Right ventricle myocardium superior (tissue), 1 donor: Measurements from ENCODE around the gene NXN. TPM values are rescaled to one million over a fixed set of nuclear protein-coding genes. Genes with fewer than 3 reads are reported as not detected.
"Not testable (repeated sequence)": the region's sequence is repeated elsewhere in the genome, so short reads cannot be mapped to it uniquely, and the experiment has no call there.

Experiments used
- ATAC-seq: fragments of 200-7000 bp; cut with Tn5 transposase; one replicate; pipeline ENCODE4 v1.9.1; 2020; ENCODE audit warnings: mild to moderate bottlenecking; ENCODE audit not compliant: poor library complexity
- DNase-seq: peaks from one replicate; pipeline ENCODE4 v3.0.0-alpha.2; 2020
- intact Hi-C: fragments of 100-400 bp; cut with DNase I; formaldehyde crosslinking; loops from one replicate; pipeline ENCODE4 v1.11.2; 2022
- total RNA-seq: library from RNA; stranded (reverse); fragmentation: NEBNext Ultra II Directional; extraction: Animal tissue kit (Norgen Biotek cat#: 25700); gene quantifications from one replicate; pipeline ENCODE4 v1.2.1, GENCODE V29; 2021
- donor health status: DM: no; HTN: yes; CAD: no; lungs with severe emphysema.

The NXN gene
- total RNA-seq, 1 donor from 2014 or later: 20.2 TPM

DNA sequence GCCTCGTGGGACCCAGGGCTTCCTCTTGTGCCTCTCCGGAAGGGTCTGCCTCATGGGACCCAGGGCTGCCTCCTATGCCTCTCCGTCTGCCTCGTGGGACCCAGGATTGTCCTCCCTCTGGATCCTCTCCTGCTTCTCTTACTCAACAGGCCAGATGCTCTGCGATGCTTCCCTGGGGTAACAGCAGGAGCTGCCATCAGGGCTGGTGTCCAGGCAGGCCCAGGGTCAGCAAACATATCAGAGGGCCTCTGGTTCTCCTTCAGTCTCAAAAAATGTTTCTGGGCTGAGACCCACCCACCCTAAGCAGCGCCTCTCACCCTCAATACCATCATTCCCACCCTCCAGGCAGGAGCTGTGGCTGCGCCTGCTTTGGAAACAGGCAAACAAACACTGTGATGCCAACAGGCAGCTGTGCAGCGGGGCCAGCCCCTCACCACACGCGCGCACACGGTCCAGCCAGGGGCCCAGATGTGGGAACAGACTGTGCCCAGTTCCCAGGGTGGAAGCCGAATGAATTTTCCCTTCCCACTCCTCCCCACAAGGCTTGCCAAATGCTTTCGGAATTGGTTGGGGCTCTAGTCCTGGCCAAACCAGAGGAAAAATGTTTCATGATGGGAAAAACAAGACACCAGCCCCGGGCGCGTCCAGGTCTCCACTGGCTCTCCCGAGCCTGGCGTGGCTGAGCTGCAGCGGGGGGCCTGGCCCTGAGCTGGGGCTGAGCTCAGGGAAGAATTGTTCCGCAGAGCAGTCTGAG, 28.6 kb upstream of the NXN start:
- intact Hi-C loops: no loop called here
- DNase-seq: peak; percentile 77

GRCh38 chr17:1007310-1008007, 27.9 kb upstream of the NXN start:
- ATAC-seq (peak; percentile 11), DNase-seq (peak; percentile 38)
- intact Hi-C loops: no loop called here

More for the DNA sequence above, 28.6 kb upstream of the NXN start:
- peak; percentile 56 for ATAC-seq

- intact Hi-C loops: no loop called here
- ATAC-seq (no peak), DNase-seq (peak; percentile 45)
Measured at GRCh38 chr17:1006054-1006453, 26.5 kb upstream of the NXN start.

- DNase-seq (peak; percentile 84), ATAC-seq (peak; percentile 40)
- intact Hi-C loops: no loop called here
Measured at GRCh38 chr17:1005361-1005946, 25.9 kb upstream of the NXN start.

GRCh38 chr17:1004769-1005295, 25.3 kb upstream of the NXN start:
- DNase-seq: peak; percentile 29
- no peak for ATAC-seq
- intact Hi-C loops: loop anchor here (5.0 kb wide), 1 partner anchor 42 kb away; no protein-coding TSS in a partner anchor

GRCh38 chr17:1003972-1004768, 24.6 kb upstream of the NXN start:
- intact Hi-C loops: loop anchor here (5.0 kb wide), 1 partner anchor 43 kb away; no protein-coding TSS in a partner anchor
- ATAC-seq: no peak

DNA sequence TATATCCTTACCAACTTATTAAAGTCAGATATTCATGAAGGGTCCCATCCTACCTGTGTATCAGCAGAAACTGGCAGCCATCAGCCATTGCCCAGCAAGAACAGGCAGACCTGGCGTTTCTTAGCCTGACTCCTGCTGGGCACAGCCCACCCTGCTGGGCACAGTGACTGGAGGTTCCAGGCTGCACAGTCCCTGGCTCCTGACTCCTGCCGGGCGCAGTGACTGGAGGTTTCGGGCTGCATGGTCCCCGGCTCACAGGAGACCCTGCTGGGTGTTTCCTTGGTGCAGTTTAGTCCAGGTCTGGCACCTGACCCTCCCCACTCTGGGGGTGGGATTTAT, 24.0 kb upstream of the NXN start:
- intact Hi-C loops: loop anchor here (5.0 kb wide), 1 partner anchor 44 kb away; no protein-coding TSS in a partner anchor
- ATAC-seq (no peak), DNase-seq (peak; percentile 40)

More at GRCh38 chr17:1003972-1004768, 24.6 kb upstream of the NXN start:
- peak; percentile 39 for DNase-seq

DNA sequence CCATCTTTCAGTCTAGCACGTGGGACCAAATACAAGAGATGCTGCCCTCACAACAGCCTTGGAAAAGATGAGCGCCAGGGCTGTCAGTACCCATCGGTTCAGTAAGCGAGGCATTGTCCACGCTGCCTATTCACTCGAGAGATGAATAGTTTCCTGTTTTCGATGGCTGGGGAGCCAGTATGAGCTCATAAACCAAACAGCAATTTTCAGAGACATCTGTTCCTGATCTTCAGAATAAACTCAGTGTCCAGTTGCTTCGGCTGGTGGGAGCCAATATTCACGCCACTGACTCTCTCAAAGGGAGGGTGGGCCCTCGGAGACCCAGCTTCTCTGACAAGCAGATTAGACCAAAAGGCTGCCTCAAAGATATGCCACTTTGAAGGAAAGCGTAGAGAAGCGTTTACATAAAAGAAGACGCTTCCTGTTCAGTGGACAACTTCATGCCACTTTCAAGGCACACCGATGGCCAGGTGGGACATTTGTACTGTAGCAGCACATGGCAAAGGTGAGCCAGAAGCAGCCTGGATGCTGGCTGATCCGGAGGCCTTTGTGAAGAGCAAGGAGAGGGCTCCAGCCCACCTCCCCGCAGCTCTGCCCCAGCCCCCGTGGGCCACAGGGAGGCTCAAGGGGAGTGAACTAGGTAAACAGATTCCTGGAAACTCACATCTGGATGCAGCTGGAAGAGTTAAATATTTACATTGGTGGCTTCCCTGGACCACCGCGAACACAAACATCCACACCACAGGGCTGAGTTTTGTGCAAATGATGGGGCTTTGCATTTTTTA, 23.4 kb upstream of the NXN start:
- intact Hi-C loops: loop anchor here (5.0 kb wide), 1 partner anchor 44 kb away; no protein-coding TSS in a partner anchor
- peak; percentile 10 for ATAC-seq
- DNase-seq: peak; percentile 63

GRCh38 chr17:1002412-1002753, 22.8 kb upstream of the NXN start:
- DNase-seq (peak; percentile 28), ATAC-seq (peak; percentile 19)
- intact Hi-C loops: loop anchor here (5.0 kb wide), 1 partner anchor 45 kb away; no protein-coding TSS in a partner anchor

GRCh38 chr17:1001640-1002411, 22.2 kb upstream of the NXN start:
- no peak for ATAC-seq
- peak; percentile 54 for DNase-seq
- intact Hi-C loops: loop anchor here (5.0 kb wide), 1 partner anchor 45 kb away; no protein-coding TSS in a partner anchor

- ATAC-seq: peak; percentile 23
- intact Hi-C loops: loop anchor here (5.0 kb wide), 1 partner anchor 46 kb away; no protein-coding TSS in a partner anchor
- peak; percentile 57 for DNase-seq
Measured at GRCh38 chr17:1000597-1001461, 21.3 kb upstream of the NXN start.

DNA sequence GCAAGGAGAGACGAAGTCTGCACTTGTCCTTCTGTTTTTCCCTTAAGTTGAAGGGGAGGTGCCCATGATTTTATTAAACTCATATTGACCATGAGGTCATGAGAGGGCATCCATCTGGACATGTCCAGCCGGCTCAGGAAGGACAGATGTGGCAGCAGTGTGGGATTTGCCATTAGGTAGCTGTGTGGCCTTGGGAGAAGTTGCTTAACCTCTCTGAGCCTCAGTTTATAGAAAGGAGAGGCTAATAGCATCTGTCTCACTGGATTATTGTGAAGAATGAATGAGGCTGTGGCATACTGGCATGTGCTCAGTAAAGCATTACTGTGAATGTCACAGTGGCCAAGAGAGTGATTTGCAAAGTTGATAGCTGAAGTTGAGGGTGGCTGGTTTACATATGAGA, 18.5 kb upstream of the NXN start:
- DNase-seq: no peak
- intact Hi-C loops: no loop called here
- no peak for ATAC-seq

DNA sequence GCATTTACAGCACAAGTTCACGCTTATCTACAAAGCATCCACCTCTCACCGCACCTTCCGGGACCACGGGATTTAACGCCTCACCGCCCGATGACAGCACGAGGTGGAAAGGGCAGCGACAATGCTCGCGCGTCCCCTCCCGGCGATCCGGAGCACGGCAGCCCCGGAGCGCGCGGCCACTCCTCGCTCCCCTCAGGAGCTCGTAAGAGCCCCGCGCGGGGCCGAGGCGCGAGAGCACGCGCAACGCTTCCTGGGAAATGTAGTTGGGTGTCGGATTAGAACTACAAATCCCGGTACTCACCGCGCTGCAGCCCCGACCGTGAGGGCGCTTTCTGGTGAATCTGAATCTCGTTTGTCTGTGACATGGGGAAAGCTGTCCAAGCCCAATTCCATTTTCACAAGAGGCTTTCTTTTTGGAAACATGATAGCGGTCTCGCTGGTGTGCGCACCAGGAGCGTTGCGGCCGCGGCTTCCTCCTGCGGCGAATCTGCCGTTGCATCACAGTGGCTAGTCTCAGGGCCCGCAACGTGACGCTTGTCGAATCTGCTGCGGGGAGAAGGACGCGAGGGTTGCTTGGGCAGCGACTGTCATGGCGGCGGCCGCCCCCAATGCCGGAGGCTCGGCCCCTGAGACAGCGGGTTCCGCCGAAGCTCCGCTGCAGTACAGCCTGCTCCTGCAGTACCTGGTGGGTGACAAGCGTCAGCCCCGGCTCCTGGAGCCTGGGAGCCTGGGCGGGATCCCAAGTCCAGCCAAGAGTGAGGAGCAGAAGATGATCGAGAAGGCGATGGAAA, 17.2 kb upstream of the NXN start, which contains the start of gene TIMM22:
TSS of gene TIMM22 (plus strand) at position 576 of the 791 bp plus-strand sequence. CDS start at position 590, 14 bp downstream.
- DNase-seq (peak; percentile 95), ATAC-seq (peak; percentile 94)
- intact Hi-C loops: no loop called here

GRCh38 chr17:995324-995723, 15.7 kb upstream of the NXN start:
- ATAC-seq, intact Hi-C loops, DNase-seq: not testable (repeated sequence)

GRCh38 chr17:992933-993332, 13.4 kb upstream of the NXN start:
- intact Hi-C loops: no loop called here
- ATAC-seq (no peak), DNase-seq (no peak)
